Naive B cell (primary cell): Measurements from ENCODE around the gene SLC49A3. TPM values are rescaled to one million over a fixed set of nuclear protein-coding genes. Genes with fewer than 3 reads are reported as not detected.
A peak's percentile ranks its signal among the peaks of the same experiment; 100 is the strongest.
"Not testable (repeated sequence)": the region's sequence is repeated elsewhere in the genome, so short reads cannot be mapped to it uniquely, and the experiment has no call there.

Experiments used
- ATAC-seq, 2 donors: fragments of 150-1000 bp; cut with Tn5 transposase; 2 replicates each; pipeline ENCODE4 v1.10.0; 2021; ENCODE audit warnings: low read depth in 2 of 2, mild to moderate bottlenecking in 2 of 2, moderate library complexity in 2 of 2
- DNase-seq: peaks from one replicate; pipeline ENCODE4 v3.0.0; 2022
- H3K27ac Mint-ChIP-seq, 6 donors: one replicate each; pipeline ENCODE4 v1.8.0; 2020 to 2022; ENCODE audit warnings: mild to moderate bottlenecking in 6 of 6, mixed read lengths in 6 of 6, moderate library complexity in 5 of 6, inconsistent platforms in 2 of 6
- H3K27me3 Mint-ChIP-seq, 3 donors: one replicate each; pipeline ENCODE4 v1.8.0; 2021 to 2022; ENCODE audit warnings: mixed read lengths in 3 of 3, mild to moderate bottlenecking in 1 of 3
- H3K36me3 Mint-ChIP-seq, 2 donors: one replicate each; pipeline ENCODE4 v1.8.0; 2020 to 2022; ENCODE audit warnings: mixed read lengths in 2 of 2, inconsistent platforms in 1 of 2, mild to moderate bottlenecking in 1 of 2
- H3K4me1 Mint-ChIP-seq, 3 donors: one replicate each; pipeline ENCODE4 v1.8.0; 2020 to 2022; ENCODE audit warnings: mixed read lengths in 3 of 3, inconsistent platforms in 1 of 3, mild to moderate bottlenecking in 1 of 3, moderate library complexity in 1 of 3
- H3K4me3 Mint-ChIP-seq, 8 donors: one replicate each; pipeline ENCODE4 v1.8.0; 2020 to 2022; ENCODE audit warnings: mild to moderate bottlenecking in 8 of 8, mixed read lengths in 8 of 8, moderate library complexity in 8 of 8, inconsistent platforms in 2 of 8
- H3K9me3 Mint-ChIP-seq, 7 donors: one replicate each; pipeline ENCODE4 v1.8.0; 2020 to 2022; ENCODE audit warnings: mixed read lengths in 7 of 7, mild to moderate bottlenecking in 5 of 7, inconsistent platforms in 2 of 7, moderate library complexity in 1 of 7
- polyA plus RNA-seq, 6 donors: library from polyadenylated mRNA; unstranded; fragments of 300-500 nt; fragmentation: Illumina TruSeq; gene quantifications; one replicate each; pipeline ENCODE4 v1.2.3, GENCODE V29; 2021; ENCODE audit warnings: low read depth in 6 of 6

Gene SLC49A3
- polyA plus RNA-seq, 6 donors from 2014 or later, result 0.22 to 0.54 (median 0.43) TPM; not detected in 3

DNA sequence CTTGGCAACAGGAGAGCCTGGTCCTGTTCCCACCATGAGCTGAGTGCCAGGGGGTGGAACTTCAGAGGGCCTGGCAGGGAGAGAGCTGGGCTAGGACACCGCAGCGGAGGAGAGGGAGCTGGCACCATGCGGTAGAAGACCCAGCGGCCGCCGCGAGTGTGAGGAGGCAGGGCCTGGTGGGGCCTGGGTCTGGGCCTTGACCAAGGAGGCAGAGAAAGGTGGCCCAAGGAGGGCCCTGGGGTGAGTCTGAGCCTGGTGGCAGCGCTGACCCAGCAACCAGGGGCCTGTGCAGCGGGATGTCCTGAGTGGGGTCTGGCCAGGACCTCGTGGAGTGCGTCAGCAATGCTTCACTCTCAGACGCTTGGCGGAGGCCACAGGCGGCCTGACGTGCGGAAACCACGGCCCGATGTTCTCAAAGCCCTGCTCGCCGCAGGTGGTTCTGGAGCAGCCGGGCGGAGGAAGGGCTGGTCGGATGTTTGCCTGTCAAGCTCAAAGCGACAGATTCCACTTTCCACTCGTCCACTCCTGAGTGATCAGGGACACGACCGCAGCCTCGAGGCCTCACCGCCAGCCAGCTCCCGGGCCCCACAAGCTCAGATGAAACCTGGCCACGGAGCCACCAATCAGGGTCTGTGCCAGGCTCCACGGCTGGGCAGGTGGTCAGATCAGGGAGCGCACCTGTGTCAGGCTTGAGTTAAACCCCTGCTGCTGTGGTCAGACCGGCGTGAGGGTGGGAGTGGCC lies 35.7 kb downstream of the SLC49A3 start:
- H3K27ac Mint-ChIP-seq, result peak overlapping the region in 1 of 6 donors; percentile 53
- H3K4me1 Mint-ChIP-seq, result no peaks in the 10 kb centered on the region
- no peaks in the 10 kb centered on the region for H3K36me3 Mint-ChIP-seq
- no peak for ATAC-seq
- DNase-seq, result no peak
- peaks cover 0 to 26% (median 5%) of the 10 kb centered on the region in 3 donors for H3K27me3 Mint-ChIP-seq
- no peak overlapping the region for H3K4me3 Mint-ChIP-seq
- peaks cover 0 to 1% (median 0%) of the 10 kb centered on the region in 7 donors for H3K9me3 Mint-ChIP-seq

DNA sequence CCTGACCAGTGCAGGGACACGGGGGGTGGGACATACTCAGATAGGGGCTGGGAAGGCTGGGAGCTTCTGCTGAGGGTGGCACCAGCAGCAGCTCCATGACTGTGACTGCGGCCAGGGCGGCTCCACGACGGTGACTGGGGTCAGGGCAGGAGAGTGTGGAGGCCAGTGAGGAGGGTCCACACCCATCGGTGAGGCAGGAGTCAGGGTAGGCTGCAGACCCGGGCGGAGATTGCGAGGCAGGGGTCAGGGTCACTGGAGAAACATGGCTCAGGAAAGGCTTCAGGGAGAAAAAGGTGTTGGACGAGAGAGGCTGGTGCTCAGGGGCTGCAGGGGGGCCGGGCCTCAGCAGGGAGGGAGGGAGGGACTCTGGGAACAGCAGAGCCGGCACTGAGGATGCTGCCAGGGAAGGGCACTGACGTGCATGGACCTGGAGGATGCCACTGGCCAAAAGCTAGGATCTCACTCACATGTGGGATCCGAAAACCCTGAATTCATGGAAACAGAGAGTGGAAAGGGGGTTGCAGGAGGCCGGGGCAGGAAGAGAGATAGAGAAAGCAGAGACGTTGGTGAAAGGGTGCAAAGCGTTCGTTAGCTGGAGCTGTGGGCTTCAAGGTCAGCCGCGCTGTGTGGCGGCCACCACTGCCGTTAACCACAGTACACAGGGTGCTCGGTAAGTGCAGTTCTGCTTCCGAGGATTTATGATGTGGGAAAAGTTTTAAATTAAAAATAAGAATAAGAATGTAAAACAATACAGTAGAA lies 36.9 kb downstream of the SLC49A3 start:
- Mint-ChIP-seq H3K4me3 (peak overlapping the region in 1 of 8 donors; percentile 74), H3K27ac (no peak overlapping the region), H3K36me3 (no peaks in the 10 kb centered on the region), H3K27me3 (peaks cover 0 to 38% (median 6%) of the 10 kb centered on the region in 3 donors), H3K9me3 (peaks cover 0 to 1% (median 0%) of the 10 kb centered on the region in 7 donors), H3K4me1 (no peaks in the 10 kb centered on the region)
- ATAC-seq (no peak), DNase-seq (no peak)

GRCh38 chr4:650951-651883 lies 37.7 kb downstream of the SLC49A3 start:
- H3K27me3 Mint-ChIP-seq, result peaks cover 5 to 46% (median 14%) of the 10 kb centered on the region in 3 donors
- no peak for ATAC-seq
- H3K27ac Mint-ChIP-seq, result no peak overlapping the region
- H3K4me3 Mint-ChIP-seq, result no peak overlapping the region
- no peaks in the 10 kb centered on the region for H3K4me1 Mint-ChIP-seq
- H3K36me3 Mint-ChIP-seq, result no peaks in the 10 kb centered on the region
- no peak for DNase-seq
- H3K9me3 Mint-ChIP-seq, result peaks cover 0 to 2% (median 0%) of the 10 kb centered on the region in 7 donors

DNA sequence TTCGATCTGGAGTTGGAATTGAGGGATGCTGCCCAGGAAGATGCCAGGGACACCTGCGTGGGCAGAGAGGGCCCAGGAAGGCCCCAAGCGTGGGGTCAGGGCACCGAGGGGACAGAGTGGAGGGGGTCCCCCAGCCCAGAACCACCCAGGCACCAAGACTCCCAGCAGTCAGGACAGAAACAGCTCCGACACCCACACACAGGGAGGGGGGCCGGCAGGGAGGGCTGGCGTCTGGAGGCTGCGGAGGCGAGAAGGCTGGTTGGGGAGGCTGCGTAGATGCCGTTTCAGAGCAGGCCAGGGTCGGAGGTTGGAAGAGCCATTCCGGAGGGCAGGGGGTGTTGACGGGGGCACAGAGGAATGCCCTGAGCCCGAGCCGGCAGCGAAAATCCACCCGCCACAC lies 38.5 kb downstream of the SLC49A3 start:
- DNase-seq (no peak), ATAC-seq (no peak)
- H3K9me3 Mint-ChIP-seq, result peaks cover 0 to 2% (median 0%) of the 10 kb centered on the region in 7 donors
- H3K27ac Mint-ChIP-seq, result no peak overlapping the region
- H3K4me1 Mint-ChIP-seq, result no peaks in the 10 kb centered on the region
- H3K36me3 Mint-ChIP-seq, result no peaks in the 10 kb centered on the region
- peaks cover 11 to 54% (median 22%) of the 10 kb centered on the region in 3 donors for H3K27me3 Mint-ChIP-seq
- H3K4me3 Mint-ChIP-seq, result no peak overlapping the region

- Mint-ChIP-seq H3K4me1 (no peaks in the 10 kb centered on the region), H3K27ac (no peak overlapping the region), H3K4me3 (no peak overlapping the region), H3K27me3 (peaks cover 11 to 55% (median 22%) of the 10 kb centered on the region in 3 donors), H3K36me3 (no peaks in the 10 kb centered on the region), H3K9me3 (peaks cover 0 to 2% (median 0%) of the 10 kb centered on the region in 7 donors)
- DNase-seq (no peak), ATAC-seq (no peak)
These were observed 39.1 kb downstream of the SLC49A3 start for GRCh38 chr4:649751-650310.

- H3K9me3 Mint-ChIP-seq, result peaks cover 0 to 2% (median 0%) of the 10 kb centered on the region in 7 donors
- H3K27ac Mint-ChIP-seq, result no peak overlapping the region
- DNase-seq (no peak), ATAC-seq (no peak)
- no peaks in the 10 kb centered on the region for H3K36me3 Mint-ChIP-seq
- H3K4me1 Mint-ChIP-seq, result no peaks in the 10 kb centered on the region
- peaks cover 11 to 55% (median 22%) of the 10 kb centered on the region in 3 donors for H3K27me3 Mint-ChIP-seq
- no peak overlapping the region for H3K4me3 Mint-ChIP-seq
These were observed 39.7 kb downstream of the SLC49A3 start for GRCh38 chr4:649293-649625.

DNA sequence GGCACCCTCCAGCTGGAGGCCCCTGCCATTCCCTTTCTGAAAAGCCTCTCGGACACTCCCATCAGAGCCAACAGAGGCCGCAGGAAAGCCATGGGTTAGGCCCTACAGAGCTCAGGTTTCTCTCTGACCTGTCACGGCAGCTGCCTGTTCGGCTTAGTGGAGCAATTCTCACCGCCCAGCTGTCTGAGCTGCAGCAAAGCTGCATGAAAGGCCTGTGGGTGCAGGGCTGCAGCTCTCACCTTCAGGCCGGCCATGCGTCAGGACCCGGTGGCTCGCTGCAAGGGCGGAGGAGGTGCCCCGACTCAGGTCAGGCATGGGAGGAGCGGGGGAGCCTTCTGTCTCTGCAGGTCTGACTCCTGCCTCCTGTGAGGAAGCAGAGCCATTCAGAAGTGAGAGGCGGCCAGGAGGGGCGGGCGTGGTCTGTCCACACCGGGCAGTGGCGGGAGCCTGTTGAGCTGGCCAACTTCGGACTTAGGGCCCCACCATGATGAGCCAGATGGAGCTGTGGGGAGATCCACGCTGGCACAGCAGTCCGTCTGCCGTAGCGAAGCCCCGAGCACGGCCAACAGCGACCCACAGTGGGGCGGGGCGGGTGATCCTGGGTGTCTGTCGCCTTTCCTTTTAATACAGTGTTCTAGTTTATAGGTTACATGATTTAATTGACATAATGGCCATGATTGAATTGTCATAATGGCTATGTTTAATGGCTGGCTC lies 40.2 kb downstream of the SLC49A3 start:
- Mint-ChIP-seq H3K36me3 (no peaks in the 10 kb centered on the region), H3K27me3 (peaks cover 11 to 55% (median 22%) of the 10 kb centered on the region in 3 donors), H3K27ac (no peak overlapping the region), H3K4me3 (no peak overlapping the region), H3K4me1 (no peaks in the 10 kb centered on the region), H3K9me3 (peaks cover 0 to 2% (median 0%) of the 10 kb centered on the region in 7 donors)
- no peak for DNase-seq
- ATAC-seq, result no peak

DNA sequence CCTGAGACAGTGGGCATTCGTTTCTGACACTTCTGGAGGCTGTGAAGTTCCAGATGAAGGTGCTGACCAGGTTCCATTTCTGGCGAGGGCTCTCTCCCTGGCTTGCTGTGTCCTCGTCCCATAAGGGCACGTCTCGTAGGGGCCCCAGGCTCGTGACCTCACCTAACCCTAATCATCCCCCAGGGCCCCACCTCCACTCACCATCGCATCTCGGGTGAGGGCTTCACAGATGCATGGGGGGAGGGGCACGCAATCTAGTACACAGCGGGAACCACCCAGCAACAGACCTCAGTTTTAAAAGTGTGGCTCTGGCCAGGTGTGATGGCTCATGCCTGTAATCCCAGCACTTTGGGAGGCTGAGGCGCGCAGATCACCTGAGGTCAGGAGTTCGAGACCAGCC lies 41.5 kb downstream of the SLC49A3 start:
- H3K27ac Mint-ChIP-seq, result no peak overlapping the region
- H3K27me3 Mint-ChIP-seq, result peaks cover 11 to 55% (median 22%) of the 10 kb centered on the region in 3 donors
- peaks cover 0 to 10% (median 5%) of the 10 kb centered on the region in 7 donors for H3K9me3 Mint-ChIP-seq
- H3K36me3 Mint-ChIP-seq, result no peaks in the 10 kb centered on the region
- no peak for ATAC-seq
- no peaks in the 10 kb centered on the region for H3K4me1 Mint-ChIP-seq
- no peak overlapping the region for H3K4me3 Mint-ChIP-seq
- DNase-seq, result no peak

- Mint-ChIP-seq H3K27me3 (peaks cover 11 to 48% (median 17%) of the 10 kb centered on the region in 3 donors), H3K9me3 (peaks cover 0 to 12% (median 10%) of the 10 kb centered on the region in 7 donors), H3K4me1 (no peaks in the 10 kb centered on the region), H3K36me3 (no peaks in the 10 kb centered on the region), H3K27ac (peak overlapping the region in 1 of 6 donors; percentile 92), H3K4me3 (peak overlapping the region in 4 of 8 donors; percentile 32 to 90 (median 71))
- DNase-seq (no peak), ATAC-seq (no peak)
These were observed 42.5 kb downstream of the SLC49A3 start for GRCh38 chr4:646460-646859.

DNA sequence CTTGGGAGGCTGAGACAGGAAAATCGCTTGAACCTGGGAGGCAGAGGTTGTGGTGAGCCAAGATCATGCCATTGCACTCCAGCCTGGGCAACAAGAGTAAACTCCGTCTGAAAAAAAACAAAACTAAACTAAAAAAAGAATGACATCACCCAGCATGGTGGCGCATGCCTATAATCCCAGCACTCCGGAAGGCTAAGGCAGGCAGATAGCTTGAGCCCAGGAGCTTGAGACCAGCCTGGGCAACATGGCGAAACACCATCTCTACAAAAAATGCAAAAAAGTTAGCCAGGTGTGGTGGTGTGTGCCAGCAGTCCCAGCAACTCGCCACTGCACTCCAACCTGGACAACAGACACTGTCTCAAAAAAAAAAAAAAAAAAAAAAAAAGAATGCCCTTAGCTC lies 46.6 kb downstream of the SLC49A3 start:
- peaks cover 0 to 24% (median 12%) of the 10 kb centered on the region in 7 donors for H3K9me3 Mint-ChIP-seq
- H3K27me3 Mint-ChIP-seq, result peaks cover 24 to 53% (median 41%) of the 10 kb centered on the region in 3 donors
- H3K27ac Mint-ChIP-seq, ATAC-seq, DNase-seq, H3K4me3 Mint-ChIP-seq, H3K4me1 Mint-ChIP-seq, H3K36me3 Mint-ChIP-seq: not testable (repeated sequence)

DNA sequence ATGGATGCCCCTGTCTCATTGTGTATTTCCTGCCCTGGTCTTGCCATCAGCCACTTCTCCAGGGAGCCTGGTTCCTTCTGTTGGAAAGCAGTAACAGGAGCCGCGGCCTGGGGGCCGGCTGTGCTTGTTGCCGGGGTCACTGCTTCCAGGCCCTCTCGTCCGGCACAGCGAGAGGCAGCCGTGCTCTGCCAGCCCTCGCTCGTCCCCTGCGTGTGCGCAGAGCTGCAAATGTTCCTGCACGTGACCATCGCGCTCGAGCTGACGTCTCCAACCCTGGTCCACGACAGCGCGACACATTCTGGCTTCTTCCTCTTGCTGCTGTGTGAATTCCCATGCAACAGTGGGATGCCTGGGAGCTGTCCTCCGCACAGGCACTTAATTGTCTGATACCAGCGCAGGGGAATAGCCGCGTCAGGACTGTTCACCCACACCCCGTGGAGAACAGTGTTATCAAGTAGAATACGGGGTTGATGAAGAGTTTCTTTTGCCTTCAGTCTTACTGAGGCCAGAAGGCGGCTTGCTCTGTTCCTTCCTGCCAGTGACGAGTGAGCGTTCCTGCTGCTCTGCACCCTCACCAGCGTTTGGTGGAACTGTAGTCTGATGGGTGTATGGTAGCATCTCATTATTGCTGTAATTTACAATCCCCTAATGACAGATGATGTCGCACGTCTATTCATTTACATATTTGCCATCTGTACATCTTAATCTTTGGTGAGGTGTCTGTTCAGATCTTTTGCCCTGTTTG lies 51.2 kb downstream of the SLC49A3 start:
- DNase-seq (no peak), ATAC-seq (no peak)
- H3K4me1 Mint-ChIP-seq, result no peaks in the 10 kb centered on the region
- H3K36me3 Mint-ChIP-seq, result no peaks in the 10 kb centered on the region
- no peak overlapping the region for H3K4me3 Mint-ChIP-seq
- H3K27me3 Mint-ChIP-seq, result peaks cover 13 to 44% (median 31%) of the 10 kb centered on the region in 3 donors
- peaks cover 0 to 23% (median 9%) of the 10 kb centered on the region in 7 donors for H3K9me3 Mint-ChIP-seq
- H3K27ac Mint-ChIP-seq, result no peak overlapping the region
